NCI-H510A treated with DMSO at 0.1 percent for 48 hours (cell line): ENCODE data around the gene MRPS9.

Source experiments
- DNase-seq: peaks from one replicate; lab custom pipeline; 2025; lab: John Stamatoyannopoulos, UW

The MRPS9 gene

GRCh38 chr2:105118960-105119359, 81.1 kb downstream of the MRPS9 start:
- no peak for DNase-seq

GRCh38 chr2:105121434-105121833, 83.6 kb downstream of the MRPS9 start:
- DNase-seq: no peak

GRCh38 chr2:105125428-105125827, 87.6 kb downstream of the MRPS9 start:
- DNase-seq: no peak

- DNase-seq: no peak
Measured at GRCh38 chr2:105125920-105126319, 88.1 kb downstream of the MRPS9 start.

- no peak for DNase-seq
Measured at GRCh38 chr2:105126336-105126735, 88.5 kb downstream of the MRPS9 start.

GRCh38 chr2:105127289-105127915, 89.5 kb downstream of the MRPS9 start:
- DNase-seq: no peak

GRCh38 chr2:105129722-105130232, 91.9 kb downstream of the MRPS9 start:
- no peak for DNase-seq

GRCh38 chr2:105130546-105130945, 92.7 kb downstream of the MRPS9 start:
- DNase-seq: no peak

- DNase-seq: no peak
Measured at GRCh38 chr2:105134081-105134480, 96.2 kb downstream of the MRPS9 start.

GRCh38 chr2:105135436-105135835, 97.6 kb downstream of the MRPS9 start:
- no peak for DNase-seq

- DNase-seq: no peak
Measured at GRCh38 chr2:105136394-105136793, 98.5 kb downstream of the MRPS9 start.

GRCh38 chr2:105138643-105139042, 100.8 kb downstream of the MRPS9 start:
- DNase-seq: no peak

GRCh38 chr2:105139556-105140239, 101.8 kb downstream of the MRPS9 start:
- DNase-seq: no peak

- DNase-seq: no peak
Measured at GRCh38 chr2:105140240-105140568, 102.3 kb downstream of the MRPS9 start.

GRCh38 chr2:105141099-105141614, 103.3 kb downstream of the MRPS9 start:
- DNase-seq: peak; percentile 4

GRCh38 chr2:105142239-105142638, 104.4 kb downstream of the MRPS9 start:
- DNase-seq: no peak

GRCh38 chr2:105143094-105143466, 105.2 kb downstream of the MRPS9 start:
- no peak for DNase-seq

- DNase-seq: peak; percentile 50
Measured at GRCh38 chr2:105143467-105144151, 105.7 kb downstream of the MRPS9 start.

GRCh38 chr2:105144152-105144940, 106.5 kb downstream of the MRPS9 start:
- peak; percentile 10 for DNase-seq

- no peak for DNase-seq
Measured at GRCh38 chr2:105144941-105145300, 107.1 kb downstream of the MRPS9 start.

GRCh38 chr2:105149272-105149671, 111.4 kb downstream of the MRPS9 start:
- DNase-seq: no peak
